ENCODE data around the gene CEP135. TPM values are rescaled to one million over a fixed set of nuclear protein-coding genes. Genes with fewer than 3 reads are reported as not detected.
"Not testable (repeated sequence)": the region's sequence is repeated elsewhere in the genome, so short reads cannot be mapped to it uniquely, and the experiment has no call there.

CEP135 gene
- total and polyA plus RNA-seq, 7 experiments from 2014 or later = 8.9 to 38.8 (median 20.7) TPM

- Histone ChIP-seq H3K4me3 (ENCODE audit: low read length) (no peak overlapping the region), H3K36me3 (ENCODE audit: control insufficient read depth in 2 of 3, insufficient read depth in 3 of 3, low read length in 3 of 3) (no peaks in the 10 kb centered on the region), H3K4me1 (ENCODE audit: control insufficient read depth in 2 of 2, insufficient read depth in 2 of 2, low read length in 2 of 2) (no peaks in the 10 kb centered on the region), H3K27ac (ENCODE audit: low read depth, low read length) (no peak overlapping the region), H3K27me3 (ENCODE audit: control insufficient read depth in 2 of 2, insufficient read depth in 2 of 2, low read length in 2 of 2) (no peaks in the 10 kb centered on the region), H3K9me3 (ENCODE audit: control insufficient read depth in 2 of 3, low read length in 3 of 3) (no peaks in the 10 kb centered on the region)
- no peak for DNase-seq
- no peaks in the 10 kb centered on the region for H3K4me1 Mint-ChIP-seq
- H3K9me3 Mint-ChIP-seq = peaks cover 0 to 5% (median 0%) of the 10 kb centered on the region in 11 donors
- CTCF ChIA-PET = no interaction called here
- ATAC-seq = no peak
- intact Hi-C loops (cut with micrococcal nuclease) = no loop called here
- peaks cover 0 to 4% (median 0%) of the 10 kb centered on the region in 5 donors for H3K36me3 Mint-ChIP-seq
- H3K27ac Mint-ChIP-seq = no peak overlapping the region
- peaks cover 17 to 31% (median 23%) of the 10 kb centered on the region in 5 donors for H3K27me3 Mint-ChIP-seq
- no peak overlapping the region for H3K4me3 Mint-ChIP-seq
- POLR2A ChIA-PET = interaction anchor here (0.5 kb wide), 1 partner anchor 21 kb away, joined by 5 read pairs; no protein-coding TSS in a partner anchor
Observed at GRCh38 chr4:56062106-56062505, 113.4 kb downstream of the CEP135 start.

GRCh38 chr4:56062526-56063145, 113.9 kb downstream of the CEP135 start:
- Mint-ChIP-seq H3K4me3 (no peak overlapping the region), H3K27ac (no peak overlapping the region), H3K9me3 (peaks cover 0 to 5% (median 0%) of the 10 kb centered on the region in 11 donors), H3K27me3 (peaks cover 13 to 30% (median 19%) of the 10 kb centered on the region in 5 donors), H3K36me3 (peaks cover 0 to 4% (median 0%) of the 10 kb centered on the region in 5 donors), H3K4me1 (no peaks in the 10 kb centered on the region)
- intact Hi-C loops (cut with micrococcal nuclease) = no loop called here
- no peaks in the 10 kb centered on the region for H3K9me3 ChIP-seq (ENCODE audit: control insufficient read depth in 2 of 3, low read length in 3 of 3)
- no peak for ATAC-seq
- no peak for DNase-seq
- ChIA-PET CTCF (no interaction called here), POLR2A (no interaction called here)
- no peaks in the 10 kb centered on the region for H3K36me3 ChIP-seq (ENCODE audit: control insufficient read depth in 2 of 3, insufficient read depth in 3 of 3, low read length in 3 of 3)
- H3K27ac ChIP-seq (ENCODE audit: low read depth, low read length) = no peak overlapping the region
- H3K27me3 ChIP-seq (ENCODE audit: control insufficient read depth in 2 of 2, insufficient read depth in 2 of 2, low read length in 2 of 2) = no peaks in the 10 kb centered on the region
- no peak overlapping the region for H3K4me3 ChIP-seq (ENCODE audit: low read length)
- no peaks in the 10 kb centered on the region for H3K4me1 ChIP-seq (ENCODE audit: control insufficient read depth in 2 of 2, insufficient read depth in 2 of 2, low read length in 2 of 2)

- Histone ChIP-seq H3K27ac (ENCODE audit: low read depth, low read length) (no peak overlapping the region), H3K27me3 (ENCODE audit: control insufficient read depth in 2 of 2, insufficient read depth in 2 of 2, low read length in 2 of 2) (no peaks in the 10 kb centered on the region), H3K4me3 (ENCODE audit: low read length) (no peak overlapping the region), H3K36me3 (ENCODE audit: control insufficient read depth in 2 of 3, insufficient read depth in 3 of 3, low read length in 3 of 3) (no peaks in the 10 kb centered on the region), H3K4me1 (ENCODE audit: control insufficient read depth in 2 of 2, insufficient read depth in 2 of 2, low read length in 2 of 2) (no peaks in the 10 kb centered on the region), H3K9me3 (ENCODE audit: control insufficient read depth in 2 of 3, low read length in 3 of 3) (no peaks in the 10 kb centered on the region)
- Mint-ChIP-seq H3K9me3 (no peaks in the 10 kb centered on the region), H3K4me3 (no peak overlapping the region), H3K4me1 (no peaks in the 10 kb centered on the region), H3K27ac (no peak overlapping the region), H3K36me3 (no peaks in the 10 kb centered on the region), H3K27me3 (peaks cover 6 to 29% (median 17%) of the 10 kb centered on the region in 5 donors)
- no peak for ATAC-seq
- no peak for DNase-seq
- CTCF ChIA-PET = no interaction called here
- POLR2A ChIA-PET = no interaction called here
- intact Hi-C loops (cut with micrococcal nuclease) = no loop called here
Observed at GRCh38 chr4:56066493-56066892, 117.7 kb downstream of the CEP135 start.

GRCh38 chr4:56067826-56068225, 119.1 kb downstream of the CEP135 start:
- no peaks in the 10 kb centered on the region for H3K36me3 Mint-ChIP-seq
- H3K4me1 ChIP-seq (ENCODE audit: control insufficient read depth in 2 of 2, insufficient read depth in 2 of 2, low read length in 2 of 2) = no peaks in the 10 kb centered on the region
- no peak overlapping the region for H3K27ac ChIP-seq (ENCODE audit: low read depth, low read length)
- no peaks in the 10 kb centered on the region for H3K9me3 Mint-ChIP-seq
- intact Hi-C loops (cut with micrococcal nuclease) = no loop called here
- DNase-seq (no peak), ATAC-seq (no peak)
- H3K4me1 Mint-ChIP-seq = no peaks in the 10 kb centered on the region
- H3K4me3 Mint-ChIP-seq = no peak overlapping the region
- H3K27me3 Mint-ChIP-seq = peaks cover 6 to 26% (median 15%) of the 10 kb centered on the region in 5 donors
- POLR2A ChIA-PET = interaction anchor here (0.7 kb wide), 1 partner anchor 10 kb away, joined by 3 read pairs; no protein-coding TSS in a partner anchor
- no peak overlapping the region for H3K4me3 ChIP-seq (ENCODE audit: low read length)
- no peaks in the 10 kb centered on the region for H3K9me3 ChIP-seq (ENCODE audit: control insufficient read depth in 2 of 3, low read length in 3 of 3)
- no peak overlapping the region for H3K27ac Mint-ChIP-seq
- no peaks in the 10 kb centered on the region for H3K36me3 ChIP-seq (ENCODE audit: control insufficient read depth in 2 of 3, insufficient read depth in 3 of 3, low read length in 3 of 3)
- CTCF ChIA-PET = no interaction called here
- H3K27me3 ChIP-seq (ENCODE audit: control insufficient read depth in 2 of 2, insufficient read depth in 2 of 2, low read length in 2 of 2) = no peaks in the 10 kb centered on the region

GRCh38 chr4:56072730-56073129, 124.0 kb downstream of the CEP135 start:
- CTCF ChIA-PET; H3K4me3 ChIP-seq (ENCODE audit: low read length); H3K27ac ChIP-seq (ENCODE audit: low read depth, low read length); H3K36me3 ChIP-seq (ENCODE audit: control insufficient read depth in 2 of 3, insufficient read depth in 3 of 3, low read length in 3 of 3); intact Hi-C loops (cut with micrococcal nuclease); POLR2A ChIA-PET; ATAC-seq; H3K27ac Mint-ChIP-seq; H3K4me3 Mint-ChIP-seq; H3K4me1 Mint-ChIP-seq; H3K36me3 Mint-ChIP-seq; H3K9me3 ChIP-seq (ENCODE audit: control insufficient read depth in 2 of 3, low read length in 3 of 3); H3K27me3 ChIP-seq (ENCODE audit: control insufficient read depth in 2 of 2, insufficient read depth in 2 of 2, low read length in 2 of 2); H3K9me3 Mint-ChIP-seq; H3K4me1 ChIP-seq (ENCODE audit: control insufficient read depth in 2 of 2, insufficient read depth in 2 of 2, low read length in 2 of 2); DNase-seq: not testable (repeated sequence)
- H3K27me3 Mint-ChIP-seq = peaks cover 0 to 14% (median 6%) of the 10 kb centered on the region in 5 donors

DNA sequence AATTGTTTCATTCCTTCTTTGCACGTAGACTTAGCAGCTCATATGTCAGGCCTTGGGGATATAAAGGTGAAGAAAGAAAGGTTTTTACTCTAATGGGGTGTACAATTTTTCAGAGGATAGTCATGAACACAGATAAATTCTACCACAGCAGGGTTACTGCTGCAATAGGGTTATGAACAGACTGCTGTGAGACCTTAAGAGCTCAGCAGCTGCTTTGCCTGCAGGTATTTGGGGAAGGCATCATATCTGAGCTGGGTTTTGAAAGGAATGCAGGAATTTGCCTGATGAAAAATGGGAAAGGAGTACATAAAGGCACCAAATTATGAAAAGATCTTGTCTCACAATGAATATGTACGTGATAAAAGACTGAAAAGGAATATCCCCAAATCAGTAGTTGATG, 128.9 kb downstream of the CEP135 start:
- Histone ChIP-seq H3K27ac (ENCODE audit: low read depth, low read length) (no peak overlapping the region), H3K27me3 (ENCODE audit: control insufficient read depth in 2 of 2, insufficient read depth in 2 of 2, low read length in 2 of 2) (no peaks in the 10 kb centered on the region), H3K36me3 (ENCODE audit: control insufficient read depth in 2 of 3, insufficient read depth in 3 of 3, low read length in 3 of 3) (no peaks in the 10 kb centered on the region), H3K9me3 (ENCODE audit: control insufficient read depth in 2 of 3, low read length in 3 of 3) (no peaks in the 10 kb centered on the region), H3K4me1 (ENCODE audit: control insufficient read depth in 2 of 2, insufficient read depth in 2 of 2, low read length in 2 of 2) (no peaks in the 10 kb centered on the region), H3K4me3 (ENCODE audit: low read length) (no peak overlapping the region)
- Mint-ChIP-seq H3K27ac (no peak overlapping the region), H3K27me3 (peaks cover 0 to 6% (median 4%) of the 10 kb centered on the region in 5 donors), H3K36me3 (no peaks in the 10 kb centered on the region), H3K9me3 (peaks cover 0 to 2% (median 0%) of the 10 kb centered on the region in 11 donors), H3K4me1 (no peaks in the 10 kb centered on the region), H3K4me3 (no peak overlapping the region)
- intact Hi-C loops (cut with micrococcal nuclease) = no loop called here
- POLR2A ChIA-PET = no interaction called here
- DNase-seq (no peak), ATAC-seq (no peak)
- CTCF ChIA-PET = no interaction called here

GRCh38 chr4:56078866-56079265, 130.1 kb downstream of the CEP135 start:
- Mint-ChIP-seq H3K4me1 (no peaks in the 10 kb centered on the region), H3K27me3 (peaks cover 0 to 6% (median 2%) of the 10 kb centered on the region in 5 donors), H3K4me3 (no peak overlapping the region), H3K36me3 (no peaks in the 10 kb centered on the region), H3K9me3 (peaks cover 0 to 2% (median 0%) of the 10 kb centered on the region in 11 donors), H3K27ac (no peak overlapping the region)
- Histone ChIP-seq H3K36me3 (ENCODE audit: control insufficient read depth in 2 of 3, insufficient read depth in 3 of 3, low read length in 3 of 3) (no peaks in the 10 kb centered on the region), H3K27me3 (ENCODE audit: control insufficient read depth in 2 of 2, insufficient read depth in 2 of 2, low read length in 2 of 2) (no peaks in the 10 kb centered on the region), H3K27ac (ENCODE audit: low read depth, low read length) (no peak overlapping the region), H3K4me1 (ENCODE audit: control insufficient read depth in 2 of 2, insufficient read depth in 2 of 2, low read length in 2 of 2) (no peaks in the 10 kb centered on the region), H3K4me3 (ENCODE audit: low read length) (no peak overlapping the region), H3K9me3 (ENCODE audit: control insufficient read depth in 2 of 3, low read length in 3 of 3) (no peaks in the 10 kb centered on the region)
- ATAC-seq (no peak), DNase-seq (no peak)
- intact Hi-C loops (cut with micrococcal nuclease) = no loop called here
- ChIA-PET POLR2A (no interaction called here), CTCF (no interaction called here)

All from naive thymus-derived CD4-positive, alpha-beta T cell (primary cell).